Ovary (tissue), 9 donors: ENCODE results near the gene PTHLH. TPM values are rescaled to one million over a fixed set of nuclear protein-coding genes. Genes with fewer than 3 reads are reported as not detected.

ENCODE experiments used
- DNase-seq, 5 donors: peaks; one replicate each; pipeline ENCODE4 v3.0.0-alpha.2; 2019 to 2020
- H3K27ac ChIP-seq, 2 donors: fragments of 200-600 bp; one replicate each; pipeline versions ENCODE4 v1.5.1 to v1.8.0; 2019 to 2022
- H3K27me3 ChIP-seq: fragments of 200-600 bp; one replicate; pipeline ENCODE4 v1.8.0; 2022
- H3K36me3 ChIP-seq: fragments of 200-600 bp; sonication (generic); one replicate; pipeline ENCODE4 v1.5.1; 2019
- H3K4me1 ChIP-seq: one replicate; pipeline ENCODE4 v1.8.1; 2013; ENCODE audit warnings: mild to moderate bottlenecking, moderate library complexity; ENCODE audit not compliant: insufficient read depth
- H3K4me3 ChIP-seq: fragments of 200-600 bp; sonication (generic); one replicate; pipeline ENCODE4 v1.5.1; 2017
- H3K9me3 ChIP-seq, 2 donors: fragments of 200-600 bp in 1 of 2; sonication (generic) in 1 of 2; one replicate each; pipeline versions ENCODE4 v1.5.1 to v1.8.1; 2013 to 2019; ENCODE audit warnings: mild to moderate bottlenecking in 1 of 2, moderate library complexity in 1 of 2
- EP300 ChIP-seq: sonication (generic); formaldehyde crosslinking; IDR thresholded peaks from one replicate; pipeline ENCODE4 v1.6.1; 2017; ENCODE audit warnings: antibody characterized with exemption
- POLR2A ChIP-seq: fragments of 450-650 bp; IDR thresholded peaks from one replicate; pipeline ENCODE4 v1.6.1; 2017; ENCODE audit warnings: antibody characterized with exemption, mild to moderate bottlenecking, moderate library complexity
- WGBS, 3 donors: extraction: QIAGEN DNeasy Blood & Tissue Kit in 1 of 3; methylation state at CpG; one replicate each; pipeline versions ENCODE4 v1.1.5 to v1.1.7; 2013 to 2017; 5-methylcytosine and 5-hydroxymethylcytosine counted together
- intact Hi-C, 4 donors: fragments of 100-400 bp; cut with DNase I; formaldehyde crosslinking; loops; one replicate each; pipeline versions ENCODE4 v1.11.0 to v1.15.1; 2022 to 2023
- polyA plus RNA-seq, 2 donors: library from polyadenylated mRNA; stranded (reverse); fragments of 200-250 nt in 1 of 2; fragments of 350-450 nt in 1 of 2; fragmentation: Illumina TruSeq in 1 of 2; extraction: RNeasy Lipid Tissue Mini Kit (QIAGEN cat#74804) in 1 of 2; gene quantifications; one replicate each; pipeline ENCODE4 v1.2.3, GENCODE V29; 2013 to 2014
- total RNA-seq, 7 donors: library from RNA; depleted of rRNA in 2 of 7; stranded (reverse); fragments of >200 nt in 2 of 7; fragmentation: NEBNext Ultra II Directional in 3 of 7; extraction: Animal tissue kit (Norgen Biotek cat#: 25700) in 3 of 7; gene quantifications; one replicate each; pipeline versions ENCODE4 v1.1.0 to v1.2.4, GENCODE V29; 2016 to 2023
- TF ChIP-seq, protein P1 (sequence below), 3 donors: fragments of 450-650 bp in 2 of 3; fragments of 200-600 bp in 1 of 3; IDR thresholded peaks; one replicate each; pipeline versions ENCODE4 v1.5.1 to v1.8.0; 2016 to 2022; ENCODE audit warnings: antibody characterized with exemption in 3 of 3, mild to moderate bottlenecking in 1 of 3
- donor health status: DM: no; HTN: no; CAD: no; lungs with moderate emphysema.
- donor health status: DM: no; HTN: no; CAD: no.
- donor health status: Bipolar disorder and iron deficiency.
- donor health status: DM: yes; HTN: yes; CAD: no.
- donor health status: DM: no; HTN: no; CAD: no.
- donor health status: DM: yes; HTN: yes; CAD: no.

PTHLH gene
- total and polyA plus RNA-seq, 9 donors = 0.50 to 4.3 (median 0.77) TPM

GRCh38 chr12:28015165-28015564 lies 42.6 kb upstream of the PTHLH start:
- intact Hi-C loops = no loop called here
- H3K36me3 ChIP-seq = no peaks in the 10 kb centered on the region
- no peak overlapping the region for H3K27ac ChIP-seq
- no peak overlapping the region for H3K4me3 ChIP-seq
- DNase-seq = no peak
- no peaks in the 10 kb centered on the region for H3K4me1 ChIP-seq
- H3K9me3 ChIP-seq = no peaks in the 10 kb centered on the region
- H3K27me3 ChIP-seq = no peaks in the 10 kb centered on the region
- 89 to 95% (median 94%) methylated on average over 1 of the region's 1 CpG for WGBS, 3 donors
- TF ChIP-seq, protein P1, sequence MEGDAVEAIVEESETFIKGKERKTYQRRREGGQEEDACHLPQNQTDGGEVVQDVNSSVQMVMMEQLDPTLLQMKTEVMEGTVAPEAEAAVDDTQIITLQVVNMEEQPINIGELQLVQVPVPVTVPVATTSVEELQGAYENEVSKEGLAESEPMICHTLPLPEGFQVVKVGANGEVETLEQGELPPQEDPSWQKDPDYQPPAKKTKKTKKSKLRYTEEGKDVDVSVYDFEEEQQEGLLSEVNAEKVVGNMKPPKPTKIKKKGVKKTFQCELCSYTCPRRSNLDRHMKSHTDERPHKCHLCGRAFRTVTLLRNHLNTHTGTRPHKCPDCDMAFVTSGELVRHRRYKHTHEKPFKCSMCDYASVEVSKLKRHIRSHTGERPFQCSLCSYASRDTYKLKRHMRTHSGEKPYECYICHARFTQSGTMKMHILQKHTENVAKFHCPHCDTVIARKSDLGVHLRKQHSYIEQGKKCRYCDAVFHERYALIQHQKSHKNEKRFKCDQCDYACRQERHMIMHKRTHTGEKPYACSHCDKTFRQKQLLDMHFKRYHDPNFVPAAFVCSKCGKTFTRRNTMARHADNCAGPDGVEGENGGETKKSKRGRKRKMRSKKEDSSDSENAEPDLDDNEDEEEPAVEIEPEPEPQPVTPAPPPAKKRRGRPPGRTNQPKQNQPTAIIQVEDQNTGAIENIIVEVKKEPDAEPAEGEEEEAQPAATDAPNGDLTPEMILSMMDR (IDR thresholded peaks at IDR 0.05) = no peak
- TF ChIP-seq POLR2A (no peak), EP300 (no peak)

DNA sequence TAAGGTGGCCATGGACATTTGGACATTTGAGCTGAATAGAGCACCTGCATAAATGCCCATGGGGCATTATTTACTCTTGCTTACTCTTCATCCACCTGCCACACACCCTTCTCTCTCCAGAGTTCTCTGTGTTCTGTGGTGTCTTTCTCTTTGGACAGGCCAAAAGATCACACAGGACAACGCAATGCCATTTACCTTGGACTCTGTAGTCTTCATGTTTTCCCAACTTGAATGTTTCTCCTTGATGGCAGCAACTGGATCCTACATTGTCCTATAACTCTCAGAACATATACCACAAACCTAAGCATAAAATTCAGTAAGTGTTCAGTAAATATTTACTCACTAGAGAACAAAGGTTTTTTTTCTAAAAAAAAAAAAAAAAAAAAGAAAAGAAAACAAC lies 41.7 kb upstream of the PTHLH start:
- no peaks in the 10 kb centered on the region for H3K36me3 ChIP-seq
- no peak overlapping the region for H3K27ac ChIP-seq
- H3K4me3 ChIP-seq = no peak overlapping the region
- no peak for DNase-seq
- no peaks in the 10 kb centered on the region for H3K27me3 ChIP-seq
- H3K9me3 ChIP-seq = no peaks in the 10 kb centered on the region
- WGBS, 3 donors = 84 to 89% (median 84%) methylated on average over 1 of the region's 1 CpG
- no peak for TF ChIP-seq POLR2A
- TF ChIP-seq, protein P1 (IDR thresholded peaks at IDR 0.05) = no peak
- TF ChIP-seq EP300 = no peak
- intact Hi-C loops = no loop called here
- no peaks in the 10 kb centered on the region for H3K4me1 ChIP-seq

DNA sequence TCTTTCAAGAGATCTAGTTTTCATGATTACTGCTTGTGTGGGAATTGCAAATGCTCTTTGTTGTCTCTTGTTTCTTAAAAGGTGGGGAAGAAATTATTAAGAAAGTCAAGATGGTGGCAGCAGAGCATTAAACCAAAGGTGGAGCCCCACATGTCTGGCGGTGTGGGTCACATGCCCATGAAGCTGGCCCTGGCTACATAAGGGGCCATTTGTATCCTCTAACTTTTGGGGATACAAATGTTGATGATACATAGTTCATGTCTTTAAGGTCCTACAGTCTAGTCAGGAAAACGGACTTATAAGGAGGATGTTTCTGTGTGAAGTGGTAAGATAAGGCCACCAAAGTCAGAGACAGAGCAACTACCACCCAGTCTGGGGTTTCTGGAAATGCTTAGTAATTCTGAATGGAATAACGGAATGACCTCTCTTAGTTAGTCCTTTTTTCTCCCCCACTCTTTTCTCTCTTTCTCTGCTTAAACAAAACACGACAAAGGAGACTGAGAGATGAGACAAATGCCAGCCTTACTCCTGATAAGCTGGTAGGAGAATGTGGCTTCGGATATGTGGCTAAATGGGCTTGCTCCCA lies 39.9 kb upstream of the PTHLH start:
- DNase-seq = no peak
- Histone ChIP-seq H3K27ac (no peak overlapping the region), H3K36me3 (no peaks in the 10 kb centered on the region), H3K9me3 (no peaks in the 10 kb centered on the region), H3K4me1 (no peaks in the 10 kb centered on the region), H3K4me3 (no peak overlapping the region), H3K27me3 (no peaks in the 10 kb centered on the region)
- intact Hi-C loops = no loop called here
- TF ChIP-seq, protein P1 (IDR thresholded peaks at IDR 0.05) = no peak
- TF ChIP-seq EP300 = no peak
- TF ChIP-seq POLR2A = no peak
- WGBS, 3 donors = 86 to 89% (median 87%) methylated on average over 5 of the region's 5 CpGs

DNA sequence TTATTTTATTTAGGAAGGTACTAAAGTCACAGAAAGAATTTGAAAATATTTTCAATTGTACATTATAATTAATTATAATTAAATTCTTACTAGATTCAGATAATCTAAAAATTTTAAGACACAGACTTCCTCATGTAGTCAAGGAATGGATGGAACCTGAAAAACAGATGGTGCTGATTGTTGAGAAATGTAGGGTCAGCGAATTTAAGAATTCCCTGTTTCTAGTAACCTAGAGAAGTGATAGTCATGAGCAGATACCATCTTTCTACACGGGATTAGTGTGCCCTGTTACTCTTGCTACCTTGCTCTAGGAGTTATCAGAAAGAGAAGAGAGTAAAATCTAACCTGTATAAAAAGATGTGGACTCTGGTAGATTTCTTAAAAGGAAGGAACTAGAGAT lies 37.5 kb upstream of the PTHLH start:
- Histone ChIP-seq H3K4me1 (no peaks in the 10 kb centered on the region), H3K27me3 (no peaks in the 10 kb centered on the region), H3K4me3 (no peak overlapping the region), H3K9me3 (no peaks in the 10 kb centered on the region), H3K27ac (no peak overlapping the region), H3K36me3 (no peaks in the 10 kb centered on the region)
- TF ChIP-seq POLR2A = no peak
- no peak for TF ChIP-seq EP300
- TF ChIP-seq, protein P1 (IDR thresholded peaks at IDR 0.05) = no peak
- WGBS, 3 donors = 71 to 82% (median 78%) methylated on average over 2 of the region's 2 CpGs
- intact Hi-C loops = no loop called here
- no peak for DNase-seq
